GM19193 (cell line): ENCODE results near the gene SPNS2.

ENCODE experiments used
- POLR2A ChIP-seq: IDR thresholded peaks from 4 replicates; pipeline ENCODE4 v1.6.1; 2011; ENCODE audit not compliant: insufficient read depth, insufficient read length; ENCODE audit errors: extremely low read depth

The SPNS2 gene

DNA sequence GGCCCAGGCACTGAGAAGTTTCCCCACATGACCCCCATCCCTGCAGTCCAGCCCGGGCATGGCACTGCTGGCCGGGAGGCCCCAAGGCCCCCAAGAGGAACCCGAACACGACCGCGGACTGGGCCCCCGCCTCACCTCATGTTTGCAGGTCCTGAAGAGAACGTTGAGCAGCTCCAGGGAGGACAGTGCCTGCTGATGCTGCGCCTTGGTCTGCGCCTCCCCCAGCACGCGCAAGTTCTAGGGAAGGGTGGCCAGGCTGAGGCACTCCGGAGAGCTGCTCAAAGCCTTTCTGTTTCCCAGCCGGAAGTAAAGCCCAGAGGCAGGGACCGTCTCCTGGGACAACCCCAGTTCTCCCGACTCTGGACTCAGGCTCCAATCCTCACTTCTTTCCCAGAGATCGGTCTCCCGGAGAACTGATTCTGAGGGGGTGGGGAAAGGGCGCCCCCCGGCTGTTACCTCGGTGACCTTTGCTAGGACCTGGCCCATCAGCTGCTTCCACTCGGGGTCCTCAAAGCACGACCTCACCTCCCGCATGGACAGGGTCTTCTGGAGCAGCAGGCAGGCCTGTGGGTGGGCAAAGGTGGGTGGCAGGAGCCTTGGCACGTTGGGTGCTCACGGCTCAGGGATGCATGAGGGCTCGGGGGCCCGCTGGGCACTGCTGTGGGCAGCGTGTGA, 42.8 kb downstream of the SPNS2 start:
- TF ChIP-seq POLR2A, result no peak

DNA sequence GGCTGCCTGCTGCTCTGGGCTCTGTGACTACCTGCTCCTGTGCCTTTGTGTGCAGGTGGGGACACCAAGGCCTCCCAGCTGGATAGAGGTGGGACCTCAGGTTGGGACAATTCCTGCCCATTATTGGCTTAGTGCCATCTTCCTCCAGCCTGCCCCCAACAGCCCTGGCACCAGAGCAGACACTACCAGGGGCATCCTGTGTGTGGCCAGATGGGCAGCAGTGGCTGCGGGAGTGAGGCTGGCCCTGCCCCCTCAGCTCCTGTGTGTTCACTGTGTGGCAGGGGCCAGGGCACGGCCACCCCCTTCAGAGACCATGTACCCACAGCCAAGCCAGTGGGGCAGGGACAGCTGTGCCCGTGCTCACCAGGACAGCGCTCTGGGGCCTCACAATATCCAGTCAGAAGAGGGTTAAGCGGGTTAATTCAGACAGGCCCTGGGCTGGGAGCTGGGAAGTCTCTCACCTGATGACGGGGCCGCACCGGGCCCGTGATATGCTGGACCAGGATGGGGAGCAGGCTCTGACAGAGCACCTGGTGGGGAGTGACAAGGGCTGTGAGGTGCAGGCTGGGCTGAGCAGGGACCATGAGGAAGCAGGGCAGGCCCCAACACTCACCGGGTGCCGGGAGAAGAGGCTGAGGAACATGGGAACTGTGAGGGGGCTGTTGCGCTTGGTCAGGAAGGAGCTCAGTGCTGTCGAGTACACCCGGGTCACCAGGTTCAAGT, 43.5 kb downstream of the SPNS2 start:
- TF ChIP-seq POLR2A, result no peak

DNA sequence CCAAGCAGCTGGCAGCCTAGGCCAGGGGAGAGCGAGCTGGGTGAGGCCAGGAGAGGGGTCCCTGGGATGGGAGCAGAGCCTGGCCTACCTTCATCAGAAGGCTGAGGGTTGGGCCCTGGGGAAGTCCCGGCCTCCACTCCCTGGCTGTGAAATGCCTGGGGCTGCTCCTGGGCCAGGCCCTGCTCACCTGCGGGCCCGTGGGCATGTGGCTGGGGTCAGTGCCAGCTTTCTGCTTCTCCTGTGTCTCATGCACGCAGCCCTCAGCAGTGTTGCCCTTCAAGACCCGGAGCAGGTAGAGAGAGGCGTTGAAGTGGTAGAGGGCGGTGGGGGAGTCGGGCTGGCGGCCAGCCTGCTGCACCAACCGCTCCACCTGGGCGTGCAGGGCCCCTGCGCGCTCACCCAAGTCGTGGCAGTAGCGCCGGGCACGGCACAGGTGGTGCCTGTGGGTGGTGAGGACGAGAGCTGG, 44.1 kb downstream of the SPNS2 start:
- no peak for TF ChIP-seq POLR2A

DNA sequence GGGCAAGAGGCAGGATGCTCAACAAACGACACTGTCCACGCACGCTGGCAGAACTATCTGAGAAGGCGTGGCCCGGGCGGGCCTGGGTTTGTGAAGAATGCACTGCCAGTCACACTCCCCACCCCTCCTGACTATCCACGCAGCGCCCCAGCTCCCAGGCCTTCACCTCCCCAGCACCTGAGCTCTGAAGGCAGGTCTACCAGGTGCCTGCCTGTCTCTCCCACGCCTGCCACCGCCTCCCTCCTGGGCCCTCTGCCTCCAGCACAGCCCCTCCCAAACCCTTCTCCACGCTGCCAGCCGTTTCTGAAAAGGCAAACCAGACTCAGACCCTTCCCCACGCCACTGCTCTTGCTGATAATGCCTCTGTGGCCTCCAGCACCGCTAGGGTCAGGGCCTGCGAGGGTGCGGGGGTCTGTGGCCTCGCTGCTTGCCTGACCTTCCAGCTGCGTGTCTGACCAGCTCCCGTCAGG, 44.9 kb downstream of the SPNS2 start:
- no peak for TF ChIP-seq POLR2A

DNA sequence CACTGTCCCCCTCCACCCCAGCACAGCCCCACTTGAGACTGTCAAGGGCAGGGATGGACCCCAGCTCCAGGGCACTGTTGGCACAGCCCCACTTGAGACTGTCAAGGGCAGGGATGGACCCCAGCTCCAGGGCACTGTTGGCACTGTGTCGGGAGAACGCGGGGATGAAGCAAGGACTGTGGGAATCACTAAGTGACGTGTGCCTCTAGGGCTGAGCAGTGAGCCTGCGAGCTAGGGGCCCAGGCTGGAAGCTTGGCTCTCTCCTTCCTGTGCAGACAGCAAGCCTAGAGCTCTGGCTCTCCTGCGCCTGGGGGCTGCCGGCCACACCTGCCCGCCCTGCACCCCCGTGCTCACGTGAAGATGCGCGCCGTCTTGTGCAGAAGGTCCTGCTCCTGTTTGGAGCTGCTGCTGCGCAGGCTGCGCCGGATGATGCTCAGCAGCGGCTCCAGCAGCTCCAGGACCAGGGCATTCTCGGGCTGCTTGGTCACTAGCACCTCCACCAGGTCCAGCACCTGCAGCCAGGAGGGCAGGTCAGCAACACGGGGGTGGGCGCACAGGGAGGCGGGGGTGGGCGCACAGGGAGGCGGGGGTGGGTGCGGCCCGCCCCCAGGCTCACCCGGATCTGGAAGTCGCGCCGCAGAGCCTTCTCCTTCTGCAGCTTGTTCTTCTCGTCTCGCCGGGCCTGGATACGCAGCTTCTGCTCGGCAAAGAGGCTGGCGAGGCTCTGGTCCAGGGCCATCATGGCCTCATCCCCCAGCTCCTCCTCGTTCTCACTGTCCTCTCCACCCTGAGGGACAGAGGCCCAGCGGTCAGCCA, 45.7 kb downstream of the SPNS2 start:
- no peak for TF ChIP-seq POLR2A

DNA sequence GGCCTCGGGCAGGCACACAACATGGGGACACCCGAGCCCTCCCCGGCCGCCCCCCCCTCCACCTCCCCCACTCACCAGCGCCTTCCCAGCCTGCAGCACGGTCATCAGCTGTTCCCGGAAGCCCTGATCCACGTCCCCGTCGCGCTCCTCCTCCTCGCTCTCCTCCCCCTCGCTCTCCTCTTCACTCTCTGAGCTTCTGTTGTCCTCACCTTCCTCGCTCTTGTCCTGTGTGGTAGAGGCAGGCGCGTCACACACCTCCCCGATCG, 46.2 kb downstream of the SPNS2 start:
- TF ChIP-seq POLR2A, result no peak

DNA sequence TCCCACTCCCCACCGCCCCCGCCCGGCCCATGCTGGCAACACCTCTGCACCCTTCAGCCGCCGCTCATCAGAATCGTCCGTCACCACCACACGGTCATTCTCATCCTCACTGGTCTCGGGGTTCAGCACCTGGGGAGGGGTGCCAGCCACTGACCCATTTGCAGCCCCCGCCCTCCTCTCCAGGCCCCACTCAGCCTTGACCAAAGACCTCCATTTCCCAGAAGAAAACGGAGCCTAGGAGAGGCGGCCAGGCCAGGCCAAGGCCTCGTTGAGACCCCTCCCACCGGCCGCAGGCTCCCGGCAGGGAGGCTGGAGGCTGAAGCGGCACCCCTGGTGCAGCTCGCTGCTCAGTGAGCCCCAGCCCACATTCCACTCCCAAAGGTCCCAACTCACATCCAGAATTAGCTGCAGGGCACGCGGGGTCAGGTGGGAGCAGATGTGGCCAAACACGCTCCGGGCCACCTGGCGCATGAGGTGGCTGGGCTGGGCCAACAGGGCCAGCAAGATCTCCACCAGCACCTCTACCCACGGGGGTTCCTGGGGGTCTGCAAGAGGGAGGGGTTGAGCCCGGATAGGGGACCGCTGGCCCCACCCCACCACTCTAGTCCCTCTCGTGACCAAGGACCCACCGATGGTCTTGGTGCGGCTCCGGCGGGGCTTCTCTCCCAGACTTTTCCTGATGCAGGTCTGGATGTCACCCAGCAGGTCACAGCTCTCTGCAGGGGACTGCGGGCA, 46.7 kb downstream of the SPNS2 start:
- TF ChIP-seq POLR2A, result no peak

DNA sequence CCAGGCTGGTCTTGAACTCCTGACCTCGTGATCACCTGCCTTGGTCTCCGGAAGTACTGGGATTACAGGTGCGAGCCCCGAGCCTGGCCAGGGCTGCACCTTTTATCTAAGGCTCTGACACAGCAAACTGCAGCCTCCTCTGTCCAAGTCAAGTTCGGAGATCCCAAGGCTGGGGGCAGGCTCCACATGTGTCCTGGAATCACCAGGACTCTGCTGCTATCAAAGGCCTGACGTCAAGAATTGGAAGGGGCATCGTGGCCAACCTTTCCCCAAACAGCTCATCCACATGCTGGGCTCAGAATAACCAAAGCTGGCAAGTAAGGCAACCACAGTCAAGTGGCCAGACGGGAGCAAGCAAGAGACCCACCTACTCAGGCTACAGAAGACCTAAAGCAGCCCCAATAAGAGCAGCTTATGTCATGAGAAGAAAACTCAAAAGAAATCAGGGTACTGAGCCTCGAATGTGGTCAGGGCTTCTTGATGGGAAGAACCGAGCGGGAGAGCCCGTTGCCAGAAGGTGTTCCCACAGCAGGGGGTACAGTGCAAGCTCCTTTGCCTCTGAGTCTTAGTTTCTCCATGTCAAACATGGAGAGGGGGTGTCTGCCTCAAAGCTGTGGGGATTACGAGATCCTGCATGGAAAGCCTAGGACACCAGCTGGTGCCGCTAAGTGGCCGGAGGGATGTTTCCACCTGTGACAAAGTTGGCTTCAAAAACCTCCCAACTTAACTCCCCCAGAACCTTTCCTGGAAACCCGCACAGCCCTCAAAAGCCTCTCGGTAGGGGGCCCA, 48.6 kb downstream of the SPNS2 start:
- no peak for TF ChIP-seq POLR2A

DNA sequence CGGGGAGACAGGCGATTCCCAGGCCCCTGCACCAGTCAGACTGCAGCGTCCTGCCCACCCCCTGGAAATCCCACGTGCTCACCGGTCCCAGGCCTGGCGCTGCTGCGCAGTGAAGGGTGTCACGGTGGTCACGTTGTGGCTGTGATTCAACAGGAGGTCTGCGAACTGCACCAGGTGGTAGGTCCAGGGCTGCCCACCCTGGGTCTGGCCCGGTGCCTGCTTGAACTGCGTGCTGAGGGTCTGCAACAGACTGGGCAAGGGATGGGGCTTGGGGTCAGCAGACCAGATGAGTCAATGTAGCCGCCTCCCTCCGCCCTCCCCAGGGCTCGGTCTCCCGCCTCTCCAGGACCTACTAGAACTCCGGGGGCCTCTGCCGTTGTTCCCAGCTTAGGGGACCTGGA, 49.4 kb downstream of the SPNS2 start:
- TF ChIP-seq POLR2A, result no peak

DNA sequence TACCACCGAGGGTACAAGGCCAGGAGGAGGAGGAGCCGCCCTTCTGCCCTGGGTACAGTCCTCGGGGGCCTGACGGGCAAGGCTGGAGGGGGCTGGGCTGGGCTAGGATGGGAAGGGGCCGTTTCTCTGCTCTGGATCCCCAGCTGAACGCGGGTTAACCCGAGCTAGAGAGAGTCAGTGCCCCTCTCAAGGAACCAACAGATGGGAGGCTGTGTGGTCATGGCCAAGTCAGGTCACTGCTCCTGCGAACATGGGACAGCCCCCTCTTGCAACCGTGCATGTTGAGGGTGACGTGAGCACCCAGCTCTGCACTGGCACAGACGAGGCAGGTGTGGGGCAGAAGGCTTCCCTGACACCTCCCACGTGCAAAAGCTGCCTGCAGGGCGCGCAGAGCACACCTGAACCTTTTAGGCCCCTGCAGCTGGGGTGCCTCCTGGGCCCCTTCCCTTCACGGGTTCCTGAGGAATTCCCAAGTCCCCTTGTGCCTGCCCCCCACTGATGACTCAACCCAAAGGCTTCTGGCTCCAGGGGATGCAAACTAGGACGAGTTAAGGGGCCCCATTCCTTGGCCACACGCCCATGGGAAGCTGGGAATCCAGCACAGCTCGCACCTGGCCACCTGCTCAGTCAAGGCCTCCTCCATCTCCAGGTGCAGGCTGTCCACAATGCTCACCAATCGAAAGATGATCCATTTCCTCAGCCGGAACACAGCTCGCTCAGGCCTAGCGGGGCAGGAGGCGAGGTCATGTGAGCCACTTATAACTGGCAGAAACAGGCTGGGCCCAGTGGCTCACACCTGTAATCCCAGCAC, 50.2 kb downstream of the SPNS2 start:
- TF ChIP-seq POLR2A, result no peak

DNA sequence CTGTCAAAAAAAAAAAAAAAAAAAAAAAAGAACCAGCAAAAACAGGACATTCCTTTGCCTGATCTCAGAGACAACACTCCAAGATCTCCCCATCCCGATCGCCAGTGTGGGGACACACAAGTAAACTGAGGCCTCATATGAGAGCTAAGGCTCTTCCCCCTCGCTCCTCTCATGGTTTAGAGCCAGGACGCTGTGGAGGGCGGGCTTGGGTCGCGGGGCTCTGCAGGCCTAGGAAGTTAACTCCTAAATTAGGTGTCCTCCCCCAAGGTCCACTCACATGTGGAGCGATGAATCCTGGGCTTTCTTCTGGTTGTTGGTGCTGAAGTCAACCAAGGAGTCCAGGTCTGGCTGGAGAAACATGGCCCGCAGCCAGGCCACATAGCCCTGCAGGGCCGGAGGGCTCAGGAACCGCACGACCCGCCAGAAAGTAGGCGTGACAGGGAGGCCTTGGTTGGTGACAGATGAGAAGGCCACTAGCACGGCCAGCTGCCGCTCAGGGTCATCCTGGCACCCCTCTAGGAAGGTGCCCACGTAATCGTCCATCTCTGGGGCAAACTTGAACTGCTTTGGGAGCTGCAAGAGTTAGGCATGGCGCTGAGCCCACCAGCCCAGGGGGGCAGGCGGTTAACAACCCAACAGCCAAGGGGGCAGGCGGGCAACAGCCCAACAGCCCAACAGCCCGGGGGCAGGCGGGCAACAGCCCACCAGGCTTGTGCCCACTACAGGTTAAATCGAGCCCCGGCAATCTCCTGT, 51.3 kb downstream of the SPNS2 start:
- TF ChIP-seq POLR2A, result no peak

DNA sequence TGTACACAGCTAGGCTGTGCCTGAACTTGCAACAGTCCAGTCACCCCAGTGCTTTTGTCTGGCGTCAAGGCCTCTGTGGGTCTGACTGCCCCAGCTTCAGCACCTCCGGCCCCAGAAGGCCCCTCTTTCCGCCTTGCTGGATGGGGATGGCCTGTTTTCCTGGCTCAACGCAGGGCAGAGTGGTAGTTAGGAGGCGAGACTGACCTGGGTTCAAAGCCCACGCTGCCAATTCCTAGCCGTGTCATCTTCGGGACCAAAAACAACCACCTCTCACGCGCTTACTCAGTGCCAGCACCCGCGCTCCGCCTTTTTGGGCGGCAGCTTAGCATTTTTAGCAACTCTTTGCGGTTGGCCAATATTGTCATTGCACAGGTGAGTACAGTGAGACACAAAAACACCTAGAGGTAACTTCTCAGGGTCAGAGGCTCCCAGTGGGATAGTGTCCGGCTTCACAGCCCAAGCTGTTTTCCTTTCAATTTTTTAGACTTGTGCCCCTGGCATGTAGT, 51.9 kb downstream of the SPNS2 start:
- no peak for TF ChIP-seq POLR2A

DNA sequence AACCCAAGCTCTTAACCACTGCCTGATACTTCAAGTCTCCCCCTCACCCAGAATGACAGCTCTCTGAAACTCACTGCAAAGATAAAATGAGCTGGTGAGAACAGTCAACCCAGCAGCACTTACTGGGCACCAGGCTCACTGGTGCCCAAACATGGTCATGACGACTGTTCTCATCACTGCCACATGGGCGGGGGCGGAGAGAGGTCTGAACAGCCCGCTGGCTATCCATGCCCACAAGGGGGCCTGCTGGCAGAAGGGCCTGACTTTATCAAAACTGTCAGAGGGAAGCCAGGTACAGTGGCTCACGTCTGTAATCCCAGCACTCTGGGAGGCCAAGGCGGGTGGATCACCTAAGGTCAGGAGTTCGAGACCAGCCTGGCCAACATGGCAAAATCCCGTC, 52.5 kb downstream of the SPNS2 start:
- no peak for TF ChIP-seq POLR2A
